Adrenal gland (tissue), 5 donors: Measurements from ENCODE around the gene SLC44A5.

Experiments
- CTCF ChIP-seq, 6 experiments: fragments of 450-650 bp in 4 of 6; fragments of 200-600 bp in 2 of 6; sonication (generic) in 1 of 6; IDR thresholded peaks; 1 replicate in 5 of 6; 2 replicates in 1 of 6; pipeline versions ENCODE4 v1.5.1 to v1.8.0; 2016 to 2021; ENCODE audit warnings: antibody characterized with exemption in 6 of 6, mild to moderate bottlenecking in 2 of 6, moderate library complexity in 1 of 6
- POLR2A ChIP-seq, 2 donors: fragments of 450-650 bp; IDR thresholded peaks; one replicate each; pipeline ENCODE4 v1.6.1; 2017; ENCODE audit warnings: antibody characterized with exemption in 2 of 2, mild to moderate bottlenecking in 2 of 2, moderate library complexity in 1 of 2
- donor health status: DM: no; HTN: no; CAD: no.

- TF ChIP-seq CTCF (IDR thresholded peaks at IDR 0.05) = no peak
- TF ChIP-seq POLR2A (IDR thresholded peaks at IDR 0.05) = no peak
Observed at GRCh38 chr1:75438355-75438754, 172.6 kb downstream of the SLC44A5 start.
